Stimulated activated CD4-positive, alpha-beta T cell treated with anti-CD3 and anti-CD28 coated beads, TNF-alpha, amount 100 ng/mL, for 48 hours (primary cell): ENCODE data around the gene TKTL1.

Experiments
- DNase-seq, 3 donors: peaks; one replicate each; pipeline ENCODE4 v3.0.0-alpha.2; 2020; ENCODE audit warnings: low read depth in 3 of 3

Gene TKTL1

GRCh38 chrX:154378059-154378798 lies 82.6 kb downstream of the TKTL1 start:
- peak in 1 of 3 donors; percentile 95 for DNase-seq

GRCh38 chrX:154378799-154379568 lies 83.4 kb downstream of the TKTL1 start, which contains the start of gene EMD:
EMD (plus strand) TSS chrX:154379295; CDS start chrX:154379485, 190 bp downstream.
- DNase-seq: peak; percentile 86 to 94 (median 88)

GRCh38 chrX:154379569-154379951 lies 84.0 kb downstream of the TKTL1 start:
- no peak for DNase-seq
